ENCODE measurements around the gene ASH1L.

DNA sequence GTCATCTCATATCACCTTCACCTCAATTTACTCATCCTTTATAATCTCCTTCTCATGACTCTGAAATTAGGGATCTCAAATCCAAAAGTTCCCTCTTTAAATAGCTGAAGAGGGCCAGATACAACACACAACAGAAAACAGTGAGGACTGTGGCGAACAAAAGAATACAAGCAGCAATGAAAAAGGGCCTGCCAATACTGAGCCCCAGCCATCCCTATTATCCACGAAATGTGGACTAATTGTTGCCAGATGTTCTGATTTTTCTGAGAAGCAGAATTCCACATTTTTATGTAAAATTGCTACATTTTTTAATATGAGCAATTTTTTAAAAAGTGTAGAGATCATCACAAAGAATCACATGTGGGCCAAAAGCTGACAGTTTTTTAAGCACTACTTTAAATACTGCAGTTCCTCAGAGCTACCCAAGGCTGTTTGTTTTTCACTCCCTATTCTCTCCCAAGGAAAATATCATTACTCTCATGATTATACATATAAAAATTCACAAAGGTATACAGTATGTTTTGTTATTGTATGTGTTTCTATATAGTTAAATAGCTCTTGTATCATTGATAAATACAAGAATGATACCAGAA is 90.0 kb downstream of the ASH1L start:
- no peak for TF ChIP-seq EZH2 (IDR thresholded peaks at IDR 0.05; ENCODE audit: borderline replicate concordance)
- TF ChIP-seq EZH2phosphoT487 (IDR thresholded peaks at IDR 0.05; ENCODE audit: low read depth, severe bottlenecking, unreplicated experiment), result no peak

Data from hepatocyte (in vitro differentiated cells).